NCI-H2227 (cell line): ENCODE data around the gene ATP5F1D.

Experiments used
- DNase-seq: peaks from one replicate; lab custom pipeline; 2025; ENCODE audit not compliant: unreplicated experiment; lab: John Stamatoyannopoulos, UW

The ATP5F1D gene

DNA sequence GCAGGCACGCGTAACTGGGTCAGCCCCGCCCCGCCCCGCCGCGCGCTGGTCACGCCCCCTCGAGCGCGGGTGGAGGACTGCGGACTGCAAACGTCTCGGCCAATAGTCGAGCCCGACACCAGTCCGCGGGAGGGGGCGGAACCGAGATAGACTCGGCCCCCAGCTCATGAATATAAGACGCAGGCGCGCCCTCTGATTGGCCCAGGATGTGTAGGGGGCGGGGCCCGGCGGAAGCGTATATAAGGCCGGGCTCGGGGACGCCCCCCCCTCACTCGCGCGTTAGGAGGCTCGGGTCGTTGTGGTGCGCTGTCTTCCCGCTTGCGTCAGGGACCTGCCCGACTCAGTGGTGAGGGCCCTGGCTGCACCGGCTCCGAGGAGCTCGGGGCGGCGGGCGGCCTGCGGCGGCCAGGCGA, 27.5 kb downstream of the ATP5F1D start, which contains the start of gene CIRBP:
CIRBP (plus strand) TSS at position 268 of the 413 bp plus-strand sequence. CDS start 1,602 bp downstream, outside the sequence.
- DNase-seq: peak; percentile 97

DNA sequence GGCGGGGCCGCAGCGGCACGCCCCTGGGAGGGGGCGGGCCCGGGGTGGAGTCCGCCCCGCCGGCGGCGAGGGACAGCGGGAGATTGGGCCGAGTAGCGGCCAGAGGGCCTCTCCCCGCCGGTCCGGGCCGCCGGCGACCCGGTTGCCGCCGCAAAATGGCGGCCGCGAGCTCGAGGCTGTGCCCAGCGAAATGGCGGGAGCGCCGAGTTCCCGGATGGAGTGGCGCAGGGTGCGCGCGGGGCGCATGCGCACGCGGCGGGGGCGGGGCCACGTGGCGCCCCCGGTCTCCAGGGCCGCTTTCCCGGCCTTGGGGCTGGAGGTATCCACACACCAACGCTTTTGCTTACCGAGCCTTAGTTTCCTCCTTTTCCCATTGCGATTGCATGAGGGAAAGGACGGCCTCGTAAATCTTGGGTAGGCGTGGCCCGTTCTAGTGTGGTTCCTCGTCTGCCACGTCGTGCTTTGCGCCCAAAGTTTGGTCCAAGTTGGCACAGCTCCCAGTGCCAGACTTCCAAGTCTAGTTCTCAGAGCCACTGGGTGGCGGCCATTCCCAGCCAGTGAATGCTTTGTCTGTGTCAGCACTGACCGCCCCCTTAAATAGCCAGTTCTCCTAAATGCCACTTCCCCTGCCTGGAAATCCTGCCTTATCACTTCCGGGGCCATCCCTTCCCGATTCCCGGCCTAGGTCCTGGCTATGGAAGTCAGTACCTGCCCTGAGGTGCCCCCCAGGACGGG, 28.1 kb downstream of the ATP5F1D start:
- DNase-seq: peak; percentile 90

DNA sequence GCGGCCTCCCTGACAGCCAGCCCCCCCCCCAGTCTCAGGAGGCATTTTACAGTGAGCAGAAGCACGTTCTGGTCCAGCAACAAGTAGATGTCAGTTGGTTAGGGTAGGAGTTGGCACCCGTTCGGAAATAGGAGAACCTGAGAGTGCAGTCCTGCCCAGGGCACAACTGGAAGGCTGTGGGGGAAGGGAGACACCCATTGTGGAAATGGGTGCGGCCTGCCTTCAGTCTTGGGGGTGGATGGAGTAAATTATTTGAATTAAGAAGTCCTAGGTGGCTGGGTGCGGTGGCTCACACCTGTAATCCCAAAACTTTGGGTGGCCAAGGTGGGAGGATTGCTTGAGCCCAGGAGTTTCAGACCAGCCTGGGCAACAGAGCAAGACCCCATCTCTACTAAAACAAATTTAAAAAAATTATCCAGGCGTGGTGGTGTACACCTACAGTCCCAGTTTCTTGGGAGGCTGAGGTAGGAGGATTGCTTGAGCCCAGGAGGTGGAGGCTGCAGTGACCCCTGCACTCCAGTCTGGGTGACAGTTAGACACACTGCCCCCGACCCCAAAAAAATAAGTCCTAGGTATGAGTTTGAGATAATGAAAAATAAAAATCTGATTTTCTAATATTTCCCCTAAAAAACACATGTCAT, 28.8 kb downstream of the ATP5F1D start:
- no peak for DNase-seq

DNA sequence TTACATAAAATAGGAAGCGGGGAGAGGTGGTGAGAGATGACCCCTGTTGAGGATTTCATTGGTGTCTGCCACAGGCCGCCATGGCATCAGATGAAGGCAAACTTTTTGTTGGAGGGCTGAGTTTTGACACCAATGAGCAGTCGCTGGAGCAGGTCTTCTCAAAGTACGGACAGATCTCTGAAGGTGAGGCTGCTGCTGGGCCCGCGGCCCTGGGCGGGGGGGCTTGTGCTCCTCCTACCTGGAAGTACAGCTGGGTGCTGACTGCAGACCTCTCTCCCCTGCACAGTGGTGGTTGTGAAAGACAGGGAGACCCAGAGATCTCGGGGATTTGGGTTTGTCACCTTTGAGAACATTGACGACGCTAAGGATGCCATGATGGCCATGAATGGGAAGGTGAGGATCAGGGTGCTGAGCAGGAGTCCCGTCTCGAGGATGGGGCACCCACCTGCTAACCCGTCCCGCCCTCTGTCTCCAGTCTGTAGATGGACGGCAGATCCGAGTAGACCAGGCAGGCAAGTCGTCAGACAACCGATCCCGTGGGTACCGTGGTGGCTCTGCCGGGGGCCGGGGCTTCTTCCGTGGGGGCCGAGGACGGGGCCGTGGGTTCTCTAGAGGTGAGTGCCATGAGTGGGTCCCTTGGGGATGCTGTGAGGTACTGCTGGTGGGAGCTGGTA, 29.4 kb downstream of the ATP5F1D start:
- DNase-seq: no peak

DNA sequence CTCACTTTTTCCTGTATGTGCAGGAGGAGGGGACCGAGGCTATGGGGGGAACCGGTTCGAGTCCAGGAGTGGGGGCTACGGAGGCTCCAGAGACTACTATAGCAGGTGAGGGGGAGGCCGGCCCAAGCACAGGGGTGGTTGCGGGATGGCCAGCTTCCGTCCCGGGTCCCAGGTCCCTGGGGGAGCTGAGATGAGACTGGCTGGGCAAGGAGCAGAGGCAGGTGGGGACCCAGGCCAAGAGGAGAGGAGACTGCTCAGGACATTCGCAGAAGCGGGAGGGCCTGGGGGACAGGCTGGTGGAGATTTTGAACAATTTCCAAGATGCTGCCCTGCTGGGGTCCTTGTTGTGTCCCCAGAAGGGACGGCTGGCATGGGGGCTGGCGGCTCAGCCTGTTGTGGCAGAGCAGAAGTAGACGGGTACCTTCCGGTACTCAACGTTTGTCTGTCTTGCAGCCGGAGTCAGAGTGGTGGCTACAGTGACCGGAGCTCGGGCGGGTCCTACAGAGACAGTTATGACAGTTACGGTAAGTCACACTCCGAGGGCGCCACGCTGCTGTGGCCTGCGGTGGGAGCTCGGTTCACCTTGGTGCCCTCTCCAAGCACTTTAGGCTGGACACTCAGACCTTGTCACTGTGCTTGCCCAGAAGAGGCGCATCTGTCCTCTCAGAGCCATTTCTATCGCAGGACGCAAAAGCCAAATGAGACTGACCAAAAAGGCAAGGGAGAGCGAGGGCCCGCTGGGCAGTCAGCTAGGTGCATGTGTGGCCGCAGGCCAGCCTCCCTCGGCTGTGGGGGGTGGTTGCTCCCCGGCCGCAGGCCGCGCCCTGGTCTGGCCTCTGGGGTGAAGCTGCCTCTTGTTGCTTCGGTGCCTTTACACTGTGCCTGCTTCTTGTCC, 30.2 kb downstream of the ATP5F1D start:
- DNase-seq: no peak

DNA sequence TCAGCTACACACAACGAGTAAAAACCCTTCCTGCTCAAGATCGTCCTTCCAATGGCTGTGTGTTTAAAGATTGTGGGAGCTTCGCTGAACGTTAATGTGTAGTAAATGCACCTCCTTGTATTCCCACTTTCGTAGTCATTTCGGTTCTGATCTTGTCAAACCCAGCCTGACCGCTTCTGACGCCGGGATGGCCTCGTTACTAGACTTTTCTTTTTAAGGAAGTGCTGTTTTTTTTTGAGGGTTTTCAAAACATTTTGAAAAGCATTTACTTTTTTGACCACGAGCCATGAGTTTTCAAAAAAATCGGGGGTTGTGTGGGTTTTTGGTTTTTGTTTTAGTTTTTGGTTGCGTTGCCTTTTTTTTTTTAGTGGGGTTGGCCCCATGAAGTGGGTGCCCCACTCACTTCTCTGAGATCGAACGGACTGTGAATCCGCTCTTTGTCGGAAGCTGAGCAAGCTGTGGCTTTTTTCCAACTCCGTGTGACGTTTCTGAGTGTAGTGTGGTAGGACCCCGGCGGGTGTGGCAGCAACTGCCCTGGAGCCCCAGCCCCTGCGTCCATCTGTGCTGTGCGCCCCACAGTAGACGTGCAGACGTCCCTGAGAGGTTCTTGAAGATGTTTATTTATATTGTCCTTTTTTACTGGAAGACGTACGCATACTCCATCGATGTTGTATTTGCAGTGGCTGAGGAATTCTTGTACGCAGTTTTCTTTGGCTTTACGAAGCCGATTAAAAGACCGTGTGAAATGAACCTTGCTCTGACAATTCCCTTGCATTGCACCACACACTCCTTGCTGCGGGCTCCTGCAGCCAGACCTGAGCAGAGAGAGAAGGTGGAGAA, 31.1 kb downstream of the ATP5F1D start:
- no peak for DNase-seq

DNA sequence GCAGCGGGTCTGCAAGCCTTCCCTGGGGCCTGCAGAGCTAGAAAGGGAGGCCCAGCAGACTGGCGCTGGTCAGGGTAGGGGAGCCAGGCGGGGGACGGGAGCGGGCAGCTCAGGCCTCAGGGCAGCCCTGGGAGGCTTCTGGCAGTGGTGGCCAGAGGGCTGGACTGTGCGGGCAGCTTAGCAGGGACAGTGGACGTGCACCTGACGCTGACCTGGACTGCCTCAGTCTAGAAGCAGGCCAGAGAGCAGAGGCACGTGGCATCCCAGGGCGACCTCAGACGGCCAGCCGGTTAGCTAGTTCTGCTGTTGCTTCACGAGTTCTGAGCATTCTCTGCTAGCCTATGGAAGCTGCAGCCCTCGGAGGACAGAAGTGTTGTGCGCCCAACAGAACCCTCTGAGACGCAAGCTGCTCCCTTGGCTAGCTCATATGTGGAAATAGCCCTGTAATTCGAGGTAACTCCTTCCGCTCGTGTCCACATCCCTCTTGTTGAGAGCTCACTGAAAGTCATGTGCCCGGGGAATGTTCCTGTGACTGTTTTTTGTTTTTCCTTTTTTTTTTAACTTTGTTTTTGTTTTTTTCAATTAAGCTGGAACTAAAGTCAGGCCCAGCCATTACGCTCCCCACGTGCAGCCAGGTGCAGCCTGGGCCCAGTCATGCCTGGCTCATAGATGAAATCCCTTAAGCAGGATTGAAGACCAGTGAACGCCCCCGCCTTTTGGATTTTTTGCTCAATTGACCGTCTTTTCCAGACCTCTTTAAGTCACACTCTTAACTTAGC, 31.9 kb downstream of the ATP5F1D start:
- DNase-seq: no peak

DNA sequence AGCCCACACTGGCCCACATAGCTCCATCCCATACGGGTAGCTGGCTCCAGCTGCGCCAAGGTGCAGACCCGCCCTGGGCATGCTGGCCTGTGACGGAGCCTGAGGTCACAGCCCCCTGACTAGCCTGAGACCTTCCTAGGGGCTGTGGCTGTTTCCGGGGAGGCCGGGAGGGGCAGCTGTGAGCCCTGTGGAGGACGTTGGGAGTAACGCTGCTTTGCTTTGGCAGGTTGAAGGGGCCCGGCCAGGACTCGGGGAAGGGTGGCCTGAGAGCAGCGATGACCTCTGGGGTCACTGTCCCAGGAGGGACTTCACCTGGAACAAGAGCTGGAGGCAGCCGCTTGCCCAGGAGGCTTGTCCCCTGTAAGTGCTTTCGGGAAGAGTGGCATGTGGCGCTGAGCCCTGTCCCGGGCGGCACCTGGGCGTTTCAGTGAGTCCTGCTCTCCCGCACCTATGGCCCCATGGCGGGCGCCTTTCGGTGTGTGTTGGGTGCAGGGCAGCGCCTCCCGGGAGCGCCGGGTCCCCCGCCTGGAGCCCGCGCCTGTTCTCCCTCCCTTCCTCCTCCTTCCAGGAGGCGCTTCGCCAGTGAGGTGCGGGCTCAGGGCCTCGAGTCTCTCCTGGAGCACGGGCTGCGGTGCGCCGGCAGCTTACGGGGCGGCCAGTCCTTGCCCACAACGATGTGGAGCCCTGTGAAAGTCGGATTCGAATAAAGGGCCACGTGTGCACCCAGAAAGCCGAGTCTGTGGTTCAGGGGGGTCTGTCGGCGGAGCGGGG, 32.7 kb downstream of the ATP5F1D start:
- DNase-seq: no peak

DNA sequence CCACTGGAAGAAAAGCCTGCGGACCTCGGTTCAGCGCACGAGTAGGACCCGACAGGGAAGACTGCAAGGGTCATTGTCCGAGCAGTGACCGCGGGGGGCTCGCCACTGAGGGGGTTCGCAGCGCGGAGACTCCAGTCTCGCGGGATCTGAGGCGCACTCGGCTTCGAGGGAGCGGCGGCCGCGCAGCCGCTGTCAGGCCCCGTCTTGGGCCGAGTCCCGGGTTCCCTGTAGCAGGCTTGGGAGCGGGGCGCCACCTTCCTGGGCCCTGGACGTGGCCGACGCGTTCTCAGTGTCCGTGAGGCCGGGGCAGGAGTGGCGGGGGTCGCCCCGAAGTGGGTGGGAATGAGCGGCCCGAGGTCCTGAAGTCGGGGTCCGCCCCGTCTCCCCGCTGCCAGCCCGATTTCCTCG, 33.3 kb downstream of the ATP5F1D start:
- no peak for DNase-seq

DNA sequence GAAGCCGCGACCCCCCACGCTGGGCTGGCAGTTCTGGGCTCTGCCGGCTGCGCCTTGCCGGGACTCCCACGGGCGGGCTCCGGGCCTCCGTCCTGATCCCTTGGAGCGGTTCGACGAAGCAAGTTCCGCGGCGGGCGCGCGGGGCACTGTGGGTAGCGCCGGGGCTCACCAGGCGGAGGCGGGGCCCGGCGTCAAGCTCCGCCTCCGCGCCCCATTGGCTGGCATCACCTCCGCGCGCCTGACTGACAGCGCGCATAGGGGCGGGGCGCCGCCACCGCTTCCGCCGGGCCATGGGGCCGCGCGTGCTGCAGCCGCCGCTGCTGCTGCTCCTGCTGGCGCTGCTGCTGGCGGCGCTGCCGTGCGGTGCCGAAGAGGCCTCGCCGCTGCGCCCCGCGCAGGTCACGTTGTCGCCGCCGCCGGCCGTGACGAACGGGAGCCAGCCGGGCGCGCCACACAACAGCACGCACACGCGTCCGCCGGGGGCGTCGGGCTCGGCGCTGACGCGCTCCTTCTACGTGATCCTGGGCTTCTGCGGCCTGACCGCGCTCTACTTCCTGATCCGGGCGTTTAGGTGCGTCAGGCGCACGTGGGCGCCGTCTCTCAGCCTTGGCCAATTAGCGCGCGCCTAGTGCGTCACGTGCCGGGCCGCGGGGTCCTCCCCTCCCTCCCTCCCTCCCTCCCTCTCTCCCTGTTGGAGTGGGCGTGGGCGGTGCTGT, 33.9 kb downstream of the ATP5F1D start, which contains the start of gene FAM174C:
FAM174C (plus strand) TSS at position 271 of the 716 bp plus-strand sequence; CDS start at position 291, 20 bp downstream.
- peak; percentile 96 for DNase-seq

DNA sequence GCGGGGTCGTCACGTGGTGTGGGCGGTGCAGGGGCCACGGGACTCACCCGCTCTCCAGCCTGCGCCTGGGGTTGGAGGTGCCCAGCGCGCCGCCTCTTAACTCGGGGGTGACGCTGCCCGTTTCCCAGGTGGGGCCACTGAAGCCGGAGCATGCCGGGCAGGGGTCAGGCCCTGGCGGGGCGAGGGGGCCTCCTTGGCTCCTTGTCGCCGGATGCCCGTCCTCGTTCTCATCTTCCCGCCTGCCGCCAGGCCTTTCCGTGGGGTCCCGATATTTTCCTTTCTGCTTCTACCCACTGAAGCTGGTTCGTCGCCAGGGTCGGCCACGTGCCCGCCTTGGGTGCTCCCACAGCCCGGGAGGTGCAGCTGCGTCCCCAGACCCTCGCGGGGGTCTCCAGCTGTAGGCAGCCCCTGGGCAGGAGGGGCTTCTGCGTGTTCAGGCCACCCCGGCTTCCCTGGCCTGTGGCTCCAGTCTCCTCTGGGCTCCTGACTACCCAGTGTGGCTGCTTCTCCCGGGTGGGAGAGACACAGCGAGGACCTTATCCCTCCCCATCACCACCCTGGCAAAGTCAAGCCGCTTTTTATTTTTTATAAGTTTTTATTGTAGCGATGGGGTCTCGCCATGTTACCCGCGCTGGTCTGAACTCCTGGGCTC, 34.6 kb downstream of the ATP5F1D start:
- no peak for DNase-seq

DNA sequence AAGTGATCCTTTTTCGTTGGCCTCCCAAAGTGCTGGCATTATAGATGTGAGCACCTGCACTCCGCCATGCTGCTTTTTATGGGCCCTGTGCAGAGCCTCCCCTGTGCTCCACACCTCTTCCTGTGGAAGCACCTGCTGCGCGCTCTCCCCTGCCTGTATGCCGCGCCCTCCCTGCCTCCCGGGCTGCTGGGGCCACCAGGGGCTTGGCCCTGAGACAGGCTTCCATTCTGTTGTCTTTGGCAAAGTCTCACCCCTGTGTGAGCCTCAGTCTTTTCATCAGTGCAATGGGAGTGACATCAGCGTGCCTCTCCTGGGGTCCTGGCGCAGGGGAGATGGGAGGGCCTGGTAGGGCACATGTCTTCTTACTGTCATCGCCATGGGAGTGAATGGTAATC, 35.1 kb downstream of the ATP5F1D start:
- no peak for DNase-seq

DNA sequence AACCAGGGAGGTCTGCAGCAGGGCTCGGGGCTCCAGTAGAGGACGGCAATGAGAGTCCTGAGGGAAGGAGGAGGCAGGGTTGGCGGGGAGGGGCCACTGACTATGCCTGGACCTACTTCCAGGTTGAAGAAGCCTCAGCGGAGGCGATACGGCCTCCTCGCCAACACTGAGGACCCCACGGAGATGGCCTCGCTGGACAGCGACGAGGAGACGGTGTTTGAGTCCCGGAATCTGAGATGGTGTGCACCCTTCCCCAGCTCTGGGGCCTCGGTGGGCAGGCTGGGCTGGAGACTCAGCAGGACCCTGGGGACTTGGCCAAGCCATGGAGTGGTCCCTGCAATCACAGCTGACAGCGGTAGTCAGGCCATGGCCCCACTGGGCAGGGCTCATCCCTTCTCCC, 35.5 kb downstream of the ATP5F1D start:
- no peak for DNase-seq

DNA sequence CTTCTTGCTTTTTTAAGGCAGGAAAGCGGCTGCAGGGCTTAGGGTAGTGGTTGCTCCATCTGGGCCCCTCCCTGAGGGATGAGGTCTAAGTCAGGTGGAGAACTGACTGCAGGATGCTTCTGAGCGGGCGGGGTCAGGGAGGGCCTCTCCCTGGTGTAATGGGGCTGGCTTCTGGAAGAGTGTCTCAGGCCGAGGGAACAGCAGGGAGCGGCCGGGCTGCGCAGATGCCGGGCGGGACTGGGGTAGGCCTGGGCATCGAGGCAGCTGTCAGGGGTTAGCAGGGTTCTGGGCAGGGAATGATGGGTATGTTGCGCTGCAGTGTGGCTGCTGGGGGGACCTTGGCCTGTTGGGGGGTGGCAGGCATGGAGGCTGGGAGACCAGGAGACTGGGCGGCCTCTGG, 36.5 kb downstream of the ATP5F1D start:
- DNase-seq: no peak

DNA sequence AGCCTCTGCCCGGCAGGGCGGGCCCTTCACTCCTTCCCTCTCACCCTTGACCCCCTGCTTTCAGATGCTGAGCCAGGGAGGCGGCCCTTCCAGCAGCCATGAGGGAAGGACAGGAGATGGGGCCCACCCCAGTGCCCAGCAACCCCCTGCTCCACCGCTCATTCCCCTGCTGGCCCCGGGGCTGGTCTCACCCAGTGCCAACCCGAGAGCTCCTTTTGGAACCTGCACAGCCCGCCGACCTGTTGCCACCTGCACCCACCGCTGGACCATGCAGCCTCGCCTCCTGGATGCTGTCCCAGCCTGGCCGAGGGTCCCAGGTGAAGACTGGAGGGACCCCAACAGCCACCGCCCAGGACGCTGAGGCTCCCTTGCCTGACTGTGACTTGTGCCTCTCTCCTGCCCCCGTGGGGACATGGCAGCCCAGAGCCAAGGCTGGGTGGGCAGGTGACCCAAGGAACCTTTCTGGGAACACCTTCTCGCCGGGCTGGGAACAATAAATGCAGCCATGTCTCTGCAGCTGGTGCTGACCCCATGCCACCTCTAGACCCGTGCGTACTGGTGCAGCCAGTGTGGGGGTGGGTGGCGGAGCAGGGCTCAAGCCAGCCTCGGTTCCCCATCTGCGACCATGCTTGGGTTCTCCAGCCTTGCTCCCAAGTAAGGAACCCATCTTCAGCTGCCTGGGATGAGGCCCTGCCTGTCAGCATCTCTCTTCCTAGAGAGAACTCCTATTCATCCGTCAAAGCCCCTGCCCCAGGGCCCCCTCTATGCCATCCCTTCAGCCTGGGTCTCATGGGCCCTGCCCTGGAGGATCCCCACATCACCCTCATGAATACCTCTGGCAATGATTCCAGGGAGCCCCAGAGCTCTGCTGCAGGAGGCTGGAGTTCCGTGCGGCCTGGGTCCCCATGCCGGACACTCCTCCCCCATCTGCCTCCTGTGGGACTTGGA, 37.4 kb downstream of the ATP5F1D start:
- DNase-seq: no peak

DNA sequence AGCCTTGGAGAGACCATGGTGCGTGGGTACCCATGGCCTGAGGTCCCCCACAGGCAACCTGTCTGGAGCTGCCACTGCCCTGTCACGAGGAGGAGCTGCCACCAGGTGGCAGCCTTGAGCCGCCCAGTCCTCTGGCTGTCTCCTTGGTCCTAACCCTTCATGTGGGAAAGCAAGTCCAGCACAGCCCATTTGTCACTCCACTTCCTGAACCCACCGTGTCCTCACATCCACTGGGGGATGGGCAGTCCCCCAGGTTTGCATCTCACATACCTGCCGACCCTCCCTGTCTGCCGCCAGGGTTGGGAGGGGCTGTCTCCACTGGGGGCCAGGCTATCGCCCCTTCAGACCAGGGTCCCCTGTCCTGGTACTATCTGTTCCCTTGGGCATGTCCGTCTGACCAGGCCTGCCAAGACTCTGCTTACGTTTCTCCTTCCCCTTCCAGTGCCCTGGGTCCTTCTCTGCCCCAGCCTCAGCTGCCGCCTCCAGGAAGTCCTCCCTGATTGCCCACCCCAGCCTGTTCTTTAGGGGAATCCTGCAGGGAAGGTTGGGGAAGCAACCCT, 38.3 kb downstream of the ATP5F1D start:
- peak; percentile 84 for DNase-seq
